Nephron (organoid): ENCODE measurements around the gene EID2.

Experiments used
- H3K27ac Mint-ChIP-seq, 3 experiments: 2 replicates each; pipeline ENCODE4 v1.8.0; 2020; ENCODE audit warnings: mixed read lengths in 3 of 3, mild to moderate bottlenecking in 2 of 3, moderate library complexity in 1 of 3
- H3K27me3 Mint-ChIP-seq: 2 replicates; pipeline ENCODE4 v1.8.0; 2021; ENCODE audit warnings: low read depth, mild to moderate bottlenecking, moderate library complexity, mixed read lengths
- H3K36me3 Mint-ChIP-seq: 2 replicates; pipeline ENCODE4 v1.8.0; 2020; ENCODE audit warnings: low read depth, mixed read lengths
- H3K4me1 Mint-ChIP-seq: 2 replicates; pipeline ENCODE4 v1.8.0; 2020; ENCODE audit warnings: mixed read lengths
- H3K4me3 Mint-ChIP-seq, 3 experiments: 2 replicates each; pipeline ENCODE4 v1.8.0; 2020; ENCODE audit warnings: mild to moderate bottlenecking in 3 of 3, mixed read lengths in 3 of 3, moderate library complexity in 2 of 3
- H3K9me3 Mint-ChIP-seq: 2 replicates; pipeline ENCODE4 v1.8.0; 2020; ENCODE audit warnings: mixed read lengths
- TF ChIP-seq, protein P1 (sequence below), 3 experiments: fragments of 200-600 bp; sonication (generic); IDR thresholded peaks; one replicate each; pipeline ENCODE4 v1.5.0; 2021; ENCODE audit warnings: antibody characterized with exemption in 3 of 3; ENCODE audit not compliant: unreplicated experiment in 3 of 3

The EID2 gene

DNA sequence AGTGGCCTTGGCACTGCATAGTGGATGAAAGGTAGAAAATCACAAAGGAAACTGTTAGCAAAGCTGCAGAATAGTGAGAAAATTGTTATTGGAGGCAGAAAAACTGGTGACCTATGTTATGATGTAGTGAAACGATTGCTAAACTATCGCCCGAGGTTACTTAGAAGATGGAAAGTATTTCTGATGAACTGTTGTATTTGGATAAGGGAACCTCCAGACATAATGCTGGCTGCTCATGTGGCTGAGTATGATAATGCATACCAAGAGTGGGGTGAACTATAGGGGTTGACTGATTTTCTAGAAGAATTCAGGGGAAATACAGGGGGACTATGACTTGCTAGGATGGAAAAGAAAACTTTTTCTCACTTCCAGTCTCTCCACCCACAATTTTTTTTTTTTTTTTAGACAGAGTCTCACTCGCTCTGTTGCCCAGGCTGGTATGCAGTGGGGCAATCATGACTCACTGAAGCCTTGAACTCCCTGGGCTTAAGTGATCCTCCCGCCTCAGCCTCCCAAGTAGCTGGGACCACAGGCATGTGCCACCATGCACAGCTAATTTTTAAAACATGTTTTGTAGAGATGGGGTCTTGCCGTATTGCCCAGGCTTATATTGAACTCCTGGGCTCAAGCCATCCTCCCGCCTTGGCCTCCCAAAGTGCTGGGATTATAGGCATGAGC is 4.4 kb upstream of the EID2 start:
- TF ChIP-seq, protein P1, sequence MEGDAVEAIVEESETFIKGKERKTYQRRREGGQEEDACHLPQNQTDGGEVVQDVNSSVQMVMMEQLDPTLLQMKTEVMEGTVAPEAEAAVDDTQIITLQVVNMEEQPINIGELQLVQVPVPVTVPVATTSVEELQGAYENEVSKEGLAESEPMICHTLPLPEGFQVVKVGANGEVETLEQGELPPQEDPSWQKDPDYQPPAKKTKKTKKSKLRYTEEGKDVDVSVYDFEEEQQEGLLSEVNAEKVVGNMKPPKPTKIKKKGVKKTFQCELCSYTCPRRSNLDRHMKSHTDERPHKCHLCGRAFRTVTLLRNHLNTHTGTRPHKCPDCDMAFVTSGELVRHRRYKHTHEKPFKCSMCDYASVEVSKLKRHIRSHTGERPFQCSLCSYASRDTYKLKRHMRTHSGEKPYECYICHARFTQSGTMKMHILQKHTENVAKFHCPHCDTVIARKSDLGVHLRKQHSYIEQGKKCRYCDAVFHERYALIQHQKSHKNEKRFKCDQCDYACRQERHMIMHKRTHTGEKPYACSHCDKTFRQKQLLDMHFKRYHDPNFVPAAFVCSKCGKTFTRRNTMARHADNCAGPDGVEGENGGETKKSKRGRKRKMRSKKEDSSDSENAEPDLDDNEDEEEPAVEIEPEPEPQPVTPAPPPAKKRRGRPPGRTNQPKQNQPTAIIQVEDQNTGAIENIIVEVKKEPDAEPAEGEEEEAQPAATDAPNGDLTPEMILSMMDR (IDR thresholded peaks at IDR 0.05; ENCODE audit: unreplicated experiment in 3 of 3): no peak
- no peak overlapping the region for H3K27ac Mint-ChIP-seq
- peaks cover 17% of the 10 kb centered on the region for H3K27me3 Mint-ChIP-seq
- no peaks in the 10 kb centered on the region for H3K9me3 Mint-ChIP-seq
- H3K36me3 Mint-ChIP-seq: no peaks in the 10 kb centered on the region
- peaks cover 7% of the 10 kb centered on the region for H3K4me1 Mint-ChIP-seq
- no peak overlapping the region for H3K4me3 Mint-ChIP-seq

DNA sequence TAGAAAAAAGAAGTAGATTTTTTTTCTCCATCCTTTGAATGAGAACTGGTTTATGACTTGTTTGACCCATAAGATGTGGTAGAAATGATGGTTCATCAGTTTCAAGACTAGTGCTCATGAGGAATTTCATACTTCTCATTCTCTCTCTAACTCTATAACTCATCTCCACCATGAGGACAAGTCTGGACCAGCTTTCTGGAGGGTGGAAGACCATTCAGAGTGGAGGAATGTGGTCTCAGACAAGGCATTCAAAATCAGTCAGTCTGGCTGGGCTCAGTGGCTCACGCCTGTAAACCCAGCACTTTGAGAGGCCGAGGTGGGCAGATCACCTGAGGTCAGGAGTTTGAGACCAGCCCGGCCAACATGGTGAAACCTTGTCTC is 3.5 kb upstream of the EID2 start:
- Mint-ChIP-seq H3K27me3 (peaks cover 17% of the 10 kb centered on the region), H3K36me3 (no peaks in the 10 kb centered on the region), H3K4me3 (no peak overlapping the region), H3K9me3 (no peaks in the 10 kb centered on the region), H3K4me1 (peaks cover 16% of the 10 kb centered on the region), H3K27ac (no peak overlapping the region)
- TF ChIP-seq, protein P1 (IDR thresholded peaks at IDR 0.05; ENCODE audit: unreplicated experiment in 3 of 3): no peak

DNA sequence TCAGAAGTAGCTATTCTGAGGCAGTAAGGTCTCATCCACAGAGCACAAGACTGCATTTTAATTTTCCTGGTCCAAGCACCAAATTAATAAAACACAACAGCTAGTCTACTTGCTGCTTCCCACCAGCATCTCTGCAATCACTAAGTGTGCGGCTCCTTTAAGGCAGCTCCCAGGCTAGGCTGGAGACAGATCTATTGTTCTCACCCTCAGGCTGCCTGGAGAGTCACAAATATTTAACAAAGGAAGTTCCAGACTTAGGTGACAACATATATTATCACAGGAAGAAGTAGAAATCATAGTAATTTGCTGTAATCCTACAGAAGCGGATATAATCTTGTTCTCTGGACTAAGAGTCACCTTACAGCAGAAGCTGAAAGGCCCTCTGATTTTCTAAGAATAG is 2.2 kb upstream of the EID2 start:
- TF ChIP-seq, protein P1 (IDR thresholded peaks at IDR 0.05; ENCODE audit: unreplicated experiment in 3 of 3): no peak
- Mint-ChIP-seq H3K4me1 (peaks cover 22% of the 10 kb centered on the region), H3K27me3 (peaks cover 17% of the 10 kb centered on the region), H3K4me3 (peak overlapping the region in 2 of 3 experiments; percentile 30 to 54), H3K9me3 (no peaks in the 10 kb centered on the region), H3K36me3 (no peaks in the 10 kb centered on the region), H3K27ac (no peak overlapping the region)

DNA sequence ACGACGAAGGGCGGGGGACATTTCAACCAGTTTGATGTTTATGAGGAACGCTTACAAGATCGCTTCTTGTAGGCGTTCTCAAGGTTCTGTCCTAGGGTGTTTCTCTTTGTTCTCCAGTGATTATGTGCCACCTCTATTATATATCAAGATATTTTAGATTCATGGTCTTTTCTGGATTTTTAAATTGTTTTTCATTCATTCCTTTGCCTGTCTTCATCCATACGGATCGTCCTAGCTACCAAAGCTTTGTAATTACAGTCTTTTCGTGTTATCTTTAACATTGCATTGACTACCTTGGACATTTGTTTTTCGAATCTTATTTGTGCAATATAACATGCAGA is 342 bp upstream of the EID2 start:
- peaks cover 22% of the 10 kb centered on the region for H3K4me1 Mint-ChIP-seq
- H3K27me3 Mint-ChIP-seq: peaks cover 5% of the 10 kb centered on the region
- TF ChIP-seq, protein P1 (IDR thresholded peaks at IDR 0.05; ENCODE audit: unreplicated experiment in 3 of 3): peak in 1 of 3 experiments; percentile 4
- H3K4me3 Mint-ChIP-seq: peak overlapping the region; percentile 99 to 100 (median 99)
- peaks cover 7% of the 10 kb centered on the region for H3K36me3 Mint-ChIP-seq
- H3K27ac Mint-ChIP-seq: peak overlapping the region; percentile 79 to 98 (median 97)
- no peaks in the 10 kb centered on the region for H3K9me3 Mint-ChIP-seq

DNA sequence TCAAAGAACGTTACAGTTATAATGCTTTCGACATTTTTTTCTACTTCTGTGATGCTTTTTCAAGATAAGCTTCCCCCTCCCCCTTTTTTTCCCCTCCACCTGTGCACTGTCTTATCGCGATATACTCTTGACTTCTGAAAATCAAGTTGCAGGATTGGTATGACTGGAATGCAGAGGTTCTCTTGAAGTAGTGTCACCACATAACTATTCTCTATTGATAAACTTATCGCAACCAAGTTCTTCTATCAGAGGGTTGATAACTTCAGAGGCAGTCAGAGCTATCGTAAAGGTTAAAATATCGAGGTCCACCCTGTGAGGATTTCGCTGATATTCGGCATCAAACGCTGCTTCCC is 820 bp downstream of the EID2 start:
- Mint-ChIP-seq H3K27ac (peak overlapping the region; percentile 79 to 97 (median 87)), H3K27me3 (peaks cover 5% of the 10 kb centered on the region), H3K4me3 (peak overlapping the region; percentile 88 to 90 (median 89)), H3K9me3 (no peaks in the 10 kb centered on the region), H3K36me3 (peaks cover 7% of the 10 kb centered on the region), H3K4me1 (peaks cover 22% of the 10 kb centered on the region)
- TF ChIP-seq, protein P1 (IDR thresholded peaks at IDR 0.05; ENCODE audit: unreplicated experiment in 3 of 3): no peak

DNA sequence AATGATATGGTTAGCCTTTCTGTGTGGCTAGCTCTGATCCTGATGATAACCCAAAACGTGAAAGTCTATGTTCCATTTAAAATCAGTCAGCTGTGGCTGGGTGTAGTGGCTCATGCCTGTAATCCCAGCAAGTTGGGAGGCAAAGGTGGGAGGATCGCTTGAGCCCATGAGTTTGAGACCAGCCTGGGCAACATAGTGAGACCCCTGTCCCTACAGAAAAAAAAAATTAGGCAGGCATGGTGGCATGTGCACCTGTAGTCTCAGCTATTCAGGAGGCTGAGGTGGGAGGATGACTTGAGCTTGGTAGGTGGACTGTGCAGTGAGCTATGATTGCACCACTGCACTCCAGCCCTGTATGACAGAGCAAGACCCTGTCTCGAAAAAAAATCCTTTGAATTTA is 6.2 kb downstream of the EID2 start:
- H3K27me3 Mint-ChIP-seq: no peaks in the 10 kb centered on the region
- peaks cover 22% of the 10 kb centered on the region for H3K4me1 Mint-ChIP-seq
- peaks cover 7% of the 10 kb centered on the region for H3K36me3 Mint-ChIP-seq
- H3K9me3 Mint-ChIP-seq: no peaks in the 10 kb centered on the region
- no peak overlapping the region for H3K4me3 Mint-ChIP-seq
- H3K27ac Mint-ChIP-seq: no peak overlapping the region
- TF ChIP-seq, protein P1 (IDR thresholded peaks at IDR 0.05; ENCODE audit: unreplicated experiment in 3 of 3): no peak
